Smooth muscle cell (in vitro differentiated cells): ENCODE data around the gene TRIM41. TPM values are rescaled to one million over a fixed set of nuclear protein-coding genes. Genes with fewer than 3 reads are reported as not detected.

Source experiments
- DNase-seq: peaks from one replicate; lab custom pipeline; 2025; ENCODE audit not compliant: unreplicated experiment; lab: John Stamatoyannopoulos, UW
- H2AFZ ChIP-seq: fragments of 200-600 bp; sonication (generic); 2 replicates; pipeline ENCODE4 v1.6.0; 2016; ENCODE audit warnings: antibody characterized with exemption, low read depth, mild to moderate bottlenecking
- H3F3A ChIP-seq: fragments of 200-600 bp; sonication (generic); 2 replicates; pipeline ENCODE4 v1.6.0; 2017; ENCODE audit warnings: antibody characterized with exemption, low read depth
- H3K27ac ChIP-seq: fragments of 200-600 bp; sonication (generic); 2 replicates; pipeline ENCODE4 v1.5.1; 2016; ENCODE audit warnings: low read depth, mild to moderate bottlenecking
- H3K27me3 ChIP-seq: fragments of 200-600 bp; sonication (generic); 2 replicates; pipeline ENCODE4 v1.6.1; 2016; ENCODE audit warnings: low read depth, mild to moderate bottlenecking
- H3K36me3 ChIP-seq: fragments of 200-600 bp; sonication (generic); 2 replicates; pipeline ENCODE4 v1.5.1; 2016; ENCODE audit warnings: low read depth
- H3K4me1 ChIP-seq: fragments of 200-600 bp; sonication (generic); 2 replicates; pipeline ENCODE4 v1.5.1; 2016; ENCODE audit warnings: low read depth
- H3K4me2 ChIP-seq: fragments of 200-600 bp; sonication (generic); 2 replicates; pipeline ENCODE4 v1.6.0; 2016; ENCODE audit warnings: mild to moderate bottlenecking
- H3K4me3 ChIP-seq: fragments of 200-600 bp; sonication (generic); 2 replicates; pipeline ENCODE4 v1.5.1; 2016; ENCODE audit warnings: mild to moderate bottlenecking
- H3K79me2 ChIP-seq: fragments of 200-600 bp; sonication (generic); 2 replicates; pipeline ENCODE4 v1.6.0; 2016; ENCODE audit warnings: low read depth, mild to moderate bottlenecking
- H3K9ac ChIP-seq: fragments of 200-600 bp; sonication (generic); 2 replicates; pipeline ENCODE4 v1.6.0; 2016; ENCODE audit warnings: low read depth
- H3K9me3 ChIP-seq: fragments of 200-600 bp; sonication (generic); replicated peaks from 2 replicates; pipeline ENCODE4 v1.5.1; 2016; ENCODE audit warnings: low read depth
- H4K20me1 ChIP-seq: fragments of 200-600 bp; sonication (generic); 2 replicates; pipeline ENCODE4 v1.6.0; 2016; ENCODE audit warnings: low read depth
- WGBS: methylation state at CpG from one replicate; pipeline ENCODE4 v1.1.7; 2016; ENCODE audit warnings: low lambda C conversion rate; 5-methylcytosine and 5-hydroxymethylcytosine counted together
- polyA plus RNA-seq: library from polyadenylated mRNA; unstranded; fragments of >200 nt; fragmentation: Nextera tagmentation; extraction: Ambion mirVana; gene quantifications from 2 replicates; pipeline ENCODE4 v1.2.1, GENCODE V29; 2016
- total RNA-seq: library from RNA; depleted of rRNA; stranded (reverse); fragments of >200 nt; gene quantifications from 2 replicates; pipeline ENCODE4 v1.2.3, GENCODE V29; 2014
- TF ChIP-seq, protein P1 (sequence below): fragments of 200-600 bp; sonication (generic); IDR thresholded peaks from 2 replicates; pipeline ENCODE4 v1.5.1; 2017; ENCODE audit warnings: borderline replicate concordance, mild to moderate bottlenecking, antibody characterized with exemption; ENCODE audit not compliant: insufficient read depth, poor library complexity, severe bottlenecking

Gene TRIM41
- total and polyA plus RNA-seq, 2 experiments from 2014 or later = 2.4 to 7.5 TPM

- Histone ChIP-seq H3K9me3 (no peaks in the 10 kb centered on the region), H3K27me3 (peaks cover 28% of the 10 kb centered on the region), H3K36me3 (no peaks in the 10 kb centered on the region), H3F3A (no peaks in the 10 kb centered on the region), H3K79me2 (no peaks in the 10 kb centered on the region), H3K4me3 (no peak overlapping the region), H2AFZ (no peak overlapping the region), H4K20me1 (no peaks in the 10 kb centered on the region), H3K4me1 (no peaks in the 10 kb centered on the region), H3K4me2 (no peak overlapping the region), H3K9ac (no peak overlapping the region), H3K27ac (no peak overlapping the region)
- TF ChIP-seq, protein P1, sequence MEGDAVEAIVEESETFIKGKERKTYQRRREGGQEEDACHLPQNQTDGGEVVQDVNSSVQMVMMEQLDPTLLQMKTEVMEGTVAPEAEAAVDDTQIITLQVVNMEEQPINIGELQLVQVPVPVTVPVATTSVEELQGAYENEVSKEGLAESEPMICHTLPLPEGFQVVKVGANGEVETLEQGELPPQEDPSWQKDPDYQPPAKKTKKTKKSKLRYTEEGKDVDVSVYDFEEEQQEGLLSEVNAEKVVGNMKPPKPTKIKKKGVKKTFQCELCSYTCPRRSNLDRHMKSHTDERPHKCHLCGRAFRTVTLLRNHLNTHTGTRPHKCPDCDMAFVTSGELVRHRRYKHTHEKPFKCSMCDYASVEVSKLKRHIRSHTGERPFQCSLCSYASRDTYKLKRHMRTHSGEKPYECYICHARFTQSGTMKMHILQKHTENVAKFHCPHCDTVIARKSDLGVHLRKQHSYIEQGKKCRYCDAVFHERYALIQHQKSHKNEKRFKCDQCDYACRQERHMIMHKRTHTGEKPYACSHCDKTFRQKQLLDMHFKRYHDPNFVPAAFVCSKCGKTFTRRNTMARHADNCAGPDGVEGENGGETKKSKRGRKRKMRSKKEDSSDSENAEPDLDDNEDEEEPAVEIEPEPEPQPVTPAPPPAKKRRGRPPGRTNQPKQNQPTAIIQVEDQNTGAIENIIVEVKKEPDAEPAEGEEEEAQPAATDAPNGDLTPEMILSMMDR = no peak
- DNase-seq = no peak
- 78% methylated on average over 12 of the region's 12 CpGs for WGBS
Observed at GRCh38 chr5:181199881-181200638, 23.0 kb upstream of the TRIM41 start.

- DNase-seq = no peak
- Histone ChIP-seq H3K9me3 (no peaks in the 10 kb centered on the region), H3K27me3 (peaks cover 28% of the 10 kb centered on the region), H3K36me3 (no peaks in the 10 kb centered on the region), H3K9ac (no peak overlapping the region), H2AFZ (no peak overlapping the region), H3K4me2 (no peak overlapping the region), H3K4me1 (no peaks in the 10 kb centered on the region), H3K27ac (no peak overlapping the region), H3K79me2 (no peaks in the 10 kb centered on the region), H3K4me3 (no peak overlapping the region), H4K20me1 (no peaks in the 10 kb centered on the region), H3F3A (peaks cover 2% of the 10 kb centered on the region)
- TF ChIP-seq, protein P1 = no peak
- 43% methylated on average over 4 of the region's 4 CpGs for WGBS
Observed at GRCh38 chr5:181200816-181201215, 22.3 kb upstream of the TRIM41 start.

- Histone ChIP-seq H3K27me3 (peaks cover 28% of the 10 kb centered on the region), H3K4me3 (no peak overlapping the region), H3K27ac (no peak overlapping the region), H3K9ac (no peak overlapping the region), H3K36me3 (no peaks in the 10 kb centered on the region), H3F3A (peaks cover 12% of the 10 kb centered on the region), H3K79me2 (no peaks in the 10 kb centered on the region), H2AFZ (no peak overlapping the region), H4K20me1 (no peaks in the 10 kb centered on the region), H3K4me2 (no peak overlapping the region), H3K9me3 (no peaks in the 10 kb centered on the region), H3K4me1 (no peaks in the 10 kb centered on the region)
- no peak for DNase-seq
- 77% methylated on average over 11 of the region's 11 CpGs for WGBS
- TF ChIP-seq, protein P1 = no peak
Observed at GRCh38 chr5:181203093-181203711, 19.9 kb upstream of the TRIM41 start.
